ENCODE results near the gene SPRYD4. TPM values are rescaled to one million over a fixed set of nuclear protein-coding genes. Genes with fewer than 3 reads are reported as not detected.

Gene SPRYD4
- total and polyA plus RNA-seq, 8 donors = 2.5 to 5.9 (median 5.6) TPM

DNA sequence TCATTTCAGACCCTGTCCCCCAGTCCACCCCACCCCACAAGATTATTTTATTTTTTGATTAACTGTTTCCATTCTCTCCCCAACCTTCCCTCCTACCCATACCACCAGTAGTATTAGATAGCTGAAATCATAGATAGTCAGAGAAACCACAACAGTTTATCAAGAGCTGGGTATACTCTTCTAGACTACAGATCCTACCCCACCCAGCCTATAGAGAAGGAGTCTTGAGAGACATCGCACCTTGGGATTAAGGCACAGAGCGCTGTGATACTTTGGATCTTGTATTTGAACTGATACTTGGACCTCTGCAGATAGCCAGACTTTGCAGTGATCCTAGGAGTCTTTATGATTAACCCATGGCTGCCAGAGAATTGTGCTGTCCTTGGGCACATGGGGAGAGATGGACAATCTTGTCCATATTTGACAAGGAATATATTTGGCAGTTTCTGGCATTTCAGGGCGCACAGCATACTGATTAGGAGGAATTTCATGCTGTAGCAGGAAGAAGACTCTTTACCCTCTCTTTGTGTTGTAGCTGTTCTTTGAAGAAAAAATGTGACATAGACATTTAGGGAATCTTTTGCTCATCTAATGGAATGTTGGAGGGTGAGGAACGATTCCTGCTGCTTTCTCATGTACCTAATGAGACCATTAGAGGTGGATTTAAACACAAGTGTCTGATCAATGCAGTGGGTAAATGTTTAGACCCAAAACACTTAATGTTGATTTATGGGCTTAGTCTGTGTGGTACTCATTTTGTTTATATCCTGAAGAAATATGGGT, 54.2 kb downstream of the SPRYD4 start:
- DNase-seq (peak in 1 of 4 donors; percentile 28), ATAC-seq (peak; percentile 6)
- TF ChIP-seq, protein P1, sequence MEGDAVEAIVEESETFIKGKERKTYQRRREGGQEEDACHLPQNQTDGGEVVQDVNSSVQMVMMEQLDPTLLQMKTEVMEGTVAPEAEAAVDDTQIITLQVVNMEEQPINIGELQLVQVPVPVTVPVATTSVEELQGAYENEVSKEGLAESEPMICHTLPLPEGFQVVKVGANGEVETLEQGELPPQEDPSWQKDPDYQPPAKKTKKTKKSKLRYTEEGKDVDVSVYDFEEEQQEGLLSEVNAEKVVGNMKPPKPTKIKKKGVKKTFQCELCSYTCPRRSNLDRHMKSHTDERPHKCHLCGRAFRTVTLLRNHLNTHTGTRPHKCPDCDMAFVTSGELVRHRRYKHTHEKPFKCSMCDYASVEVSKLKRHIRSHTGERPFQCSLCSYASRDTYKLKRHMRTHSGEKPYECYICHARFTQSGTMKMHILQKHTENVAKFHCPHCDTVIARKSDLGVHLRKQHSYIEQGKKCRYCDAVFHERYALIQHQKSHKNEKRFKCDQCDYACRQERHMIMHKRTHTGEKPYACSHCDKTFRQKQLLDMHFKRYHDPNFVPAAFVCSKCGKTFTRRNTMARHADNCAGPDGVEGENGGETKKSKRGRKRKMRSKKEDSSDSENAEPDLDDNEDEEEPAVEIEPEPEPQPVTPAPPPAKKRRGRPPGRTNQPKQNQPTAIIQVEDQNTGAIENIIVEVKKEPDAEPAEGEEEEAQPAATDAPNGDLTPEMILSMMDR (IDR thresholded peaks at IDR 0.05) = no peak
- intact Hi-C loops (cut with DNase I) = no loop called here
- Histone ChIP-seq H3K27me3 (no peaks in the 10 kb centered on the region), H3K4me3 (peak overlapping the region; percentile 42 to 60), H3K4me1 (peaks cover 26 to 69% of the 10 kb centered on the region in 2 donors), H3K36me3 (peaks cover 0 to 6% of the 10 kb centered on the region in 2 donors), H3K27ac (peak overlapping the region; percentile 82 to 95), H3K9me3 (no peaks in the 10 kb centered on the region)

DNA sequence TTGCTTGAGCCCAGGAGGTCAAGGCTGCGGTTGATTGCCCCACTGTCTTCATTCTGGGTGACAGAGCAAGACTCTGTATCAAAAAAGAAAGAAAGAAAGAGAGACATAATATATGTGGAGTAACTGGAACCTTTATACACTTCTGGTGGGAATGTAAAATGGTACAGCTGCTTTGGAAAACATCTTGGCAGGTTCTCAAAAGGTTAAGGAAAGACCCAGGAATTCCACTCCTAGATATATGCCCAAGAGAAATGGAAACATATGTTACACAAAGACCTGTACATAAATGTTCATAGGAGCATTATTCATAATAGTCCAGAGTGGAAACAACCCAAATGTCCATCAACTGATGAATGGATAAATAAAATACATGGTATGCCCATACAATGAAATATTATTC, 60.5 kb downstream of the SPRYD4 start:
- Histone ChIP-seq H3K36me3 (peaks cover 0 to 6% of the 10 kb centered on the region in 2 donors), H3K4me1 (peaks cover 20 to 67% of the 10 kb centered on the region in 2 donors), H3K4me3 (no peak overlapping the region), H3K27ac (peak overlapping the region; percentile 27 to 50), H3K27me3 (no peaks in the 10 kb centered on the region), H3K9me3 (no peaks in the 10 kb centered on the region)
- DNase-seq (no peak), ATAC-seq (no peak)
- intact Hi-C loops (cut with DNase I) = no loop called here
- TF ChIP-seq, protein P1 (IDR thresholded peaks at IDR 0.05) = no peak

Other genes starting within 250 kb of the SPRYD4 start
- 10 to 100 TPM; 50.3 to 51.4 TPM for gene RNF41, start 246.7 kb upstream of the SPRYD4 start, total RNA-seq
- 10 to 100 TPM; 41.5 to 47.1 (median 42.0) TPM for gene RNF41, start 246.7 kb upstream of the SPRYD4 start, polyA plus RNA-seq (ENCODE audit: insufficient read length in 6 of 6)
- 10 to 100 TPM; 32.6 to 33.8 TPM for gene NABP2, start 244.2 kb upstream of the SPRYD4 start, total RNA-seq
- gene NABP2, start 244.2 kb upstream of the SPRYD4 start, polyA plus RNA-seq (ENCODE audit: insufficient read length in 6 of 6) = 10 to 100 TPM; 21.8 to 28.5 (median 24.7) TPM
- under 1 TPM in 1 of 2 donors, not detected in 1; 0.29 TPM for gene SLC39A5, start 238.5 kb upstream of the SPRYD4 start, total RNA-seq
- 1 to 10 TPM; 2.0 to 6.6 (median 4.0) TPM for gene SLC39A5, start 238.5 kb upstream of the SPRYD4 start, polyA plus RNA-seq (ENCODE audit: insufficient read length in 6 of 6)
- gene ANKRD52, start 210.2 kb upstream of the SPRYD4 start, total RNA-seq = 10 to 100 TPM; 33.3 to 39.3 TPM
- 10 to 100 TPM; 24.6 to 40.1 (median 31.7) TPM for gene ANKRD52, start 210.2 kb upstream of the SPRYD4 start, polyA plus RNA-seq (ENCODE audit: insufficient read length in 6 of 6)
- gene COQ10A, start 201.6 kb upstream of the SPRYD4 start, total RNA-seq = 10 to 100 TPM in 1 of 2 donors, 1 to 10 TPM in 1; 9.4 to 10.9 TPM
- 10 to 100 TPM; 13.6 to 19.8 (median 14.8) TPM for gene COQ10A, start 201.6 kb upstream of the SPRYD4 start, polyA plus RNA-seq (ENCODE audit: insufficient read length in 6 of 6)
- 100 to 1,000 TPM; 193 to 213 TPM for gene CS, start 168.2 kb upstream of the SPRYD4 start, total RNA-seq
- gene CS, start 168.2 kb upstream of the SPRYD4 start, polyA plus RNA-seq (ENCODE audit: insufficient read length in 6 of 6) = 100 to 1,000 TPM; 162 to 190 (median 177) TPM
- gene CNPY2, start 152.6 kb upstream of the SPRYD4 start, total RNA-seq = 100 to 1,000 TPM; 135 to 152 TPM
- gene CNPY2, start 152.6 kb upstream of the SPRYD4 start, polyA plus RNA-seq (ENCODE audit: insufficient read length in 6 of 6) = 100 to 1,000 TPM; 126 to 168 (median 146) TPM
- gene PAN2, start 134.6 kb upstream of the SPRYD4 start, total RNA-seq = 10 to 100 TPM; 49.9 to 58.4 TPM
- gene PAN2, start 134.6 kb upstream of the SPRYD4 start, polyA plus RNA-seq (ENCODE audit: insufficient read length in 6 of 6) = 100 to 1,000 TPM in 1 of 6 donors, 10 to 100 TPM in 5; 66.7 to 107 (median 82.0) TPM
- gene IL23A, start 129.7 kb upstream of the SPRYD4 start, total RNA-seq = 1 to 10 TPM in 1 of 2 donors, under 1 TPM in 1; 0.73 to 1.0 TPM
- 1 to 10 TPM in 3 of 6 donors, under 1 TPM in 3; 0.69 to 1.3 (median 1.0) TPM for gene IL23A, start 129.7 kb upstream of the SPRYD4 start, polyA plus RNA-seq (ENCODE audit: insufficient read length in 6 of 6)
- 100 to 1,000 TPM; 175 to 187 TPM for gene STAT2, start 108.5 kb upstream of the SPRYD4 start, total RNA-seq
- 100 to 1,000 TPM; 133 to 194 (median 162) TPM for gene STAT2, start 108.5 kb upstream of the SPRYD4 start, polyA plus RNA-seq (ENCODE audit: insufficient read length in 6 of 6)
- not detected for gene APOF, start 105.7 kb upstream of the SPRYD4 start, total RNA-seq
- gene APOF, start 105.7 kb upstream of the SPRYD4 start, polyA plus RNA-seq (ENCODE audit: insufficient read length in 6 of 6) = under 1 TPM in 3 of 6 donors, not detected in 3; 0.13 to 0.18 (median 0.13) TPM
- gene TIMELESS, start 19.2 kb upstream of the SPRYD4 start, total RNA-seq = 10 to 100 TPM; 15.0 to 22.1 TPM
- 10 to 100 TPM; 27.1 to 38.0 (median 32.3) TPM for gene TIMELESS, start 19.2 kb upstream of the SPRYD4 start, polyA plus RNA-seq (ENCODE audit: insufficient read length in 6 of 6)
- not detected for gene MIP, start 13.9 kb upstream of the SPRYD4 start, total RNA-seq
- gene MIP, start 13.9 kb upstream of the SPRYD4 start, polyA plus RNA-seq (ENCODE audit: insufficient read length in 6 of 6) = under 1 TPM in 1 of 6 donors, not detected in 5; 0.18 TPM
- gene GLS2, start 19.6 kb downstream of the SPRYD4 start, total RNA-seq = 1 to 10 TPM; 3.0 to 5.9 TPM
- 1 to 10 TPM; 2.3 to 3.4 (median 2.7) TPM for gene GLS2, start 19.6 kb downstream of the SPRYD4 start, polyA plus RNA-seq (ENCODE audit: insufficient read length in 6 of 6)
- 100 to 1,000 TPM in 1 of 2 donors, 10 to 100 TPM in 1; 81.2 to 113 TPM for gene RBMS2, start 53.2 kb downstream of the SPRYD4 start, total RNA-seq
- gene RBMS2, start 53.2 kb downstream of the SPRYD4 start, polyA plus RNA-seq (ENCODE audit: insufficient read length in 6 of 6) = 10 to 100 TPM; 49.0 to 74.9 (median 67.1) TPM
- gene BAZ2A, start 161.7 kb downstream of the SPRYD4 start, total RNA-seq = 10 to 100 TPM; 91.0 to 96.0 TPM
- 100 to 1,000 TPM in 3 of 6 donors, 10 to 100 TPM in 3; 90.9 to 113 (median 99.6) TPM for gene BAZ2A, start 161.7 kb downstream of the SPRYD4 start, polyA plus RNA-seq (ENCODE audit: insufficient read length in 6 of 6)
- 100 to 1,000 TPM; 433 to 487 TPM for gene ATP5F1B, start 177.4 kb downstream of the SPRYD4 start, total RNA-seq
- 100 to 1,000 TPM; 528 to 661 (median 622) TPM for gene ATP5F1B, start 177.4 kb downstream of the SPRYD4 start, polyA plus RNA-seq (ENCODE audit: insufficient read length in 6 of 6)
- 100 to 1,000 TPM; 164 to 210 TPM for gene PTGES3, start 219.7 kb downstream of the SPRYD4 start, total RNA-seq
- gene PTGES3, start 219.7 kb downstream of the SPRYD4 start, polyA plus RNA-seq (ENCODE audit: insufficient read length in 6 of 6) = 100 to 1,000 TPM; 224 to 303 (median 278) TPM